H1 (cell line): ENCODE results near the gene CYP4A22. TPM values are rescaled to one million over a fixed set of nuclear protein-coding genes. Genes with fewer than 3 reads are reported as not detected.

Source experiments
- CTCF ChIA-PET: fragments of 300-600 bp; sonication (Branson Sonifier 250); formaldehyde crosslinking; loops from one replicate; lab custom pipeline; 2021; ENCODE audit not compliant: partially characterized antibody; lab: Charles Lee
- POLR2A ChIA-PET: fragments of 300-600 bp; sonication (Branson Sonifier 250); formaldehyde crosslinking; loops from one replicate; lab custom pipeline; 2021; ENCODE audit warnings: inconsistent platforms; ENCODE audit not compliant: partially characterized antibody; lab: Charles Lee
- DNase-seq, 2 experiments: peaks; one replicate each; pipeline versions ENCODE4 v3.0.0 to v3.0.0-alpha.2; 2010 to 2022; ENCODE audit warnings: low spot score in 2 of 2, low read depth in 1 of 2, mixed read lengths in 1 of 2
- FAIRE-seq: peaks from 2 replicates; lab custom pipeline; 2011; peaks lifted over from hg19 to GRCh38; lab: Jason Lieb, UNC
- H2AFZ ChIP-seq: 2 replicates; pipeline ENCODE4 v1.8.1; 2012; ENCODE audit warnings: low read length, inconsistent platforms
- H2AK5ac ChIP-seq: 2 replicates; pipeline ENCODE4 v1.6.1; 2013; ENCODE audit warnings: low read depth, low read length
- H2BK120ac ChIP-seq: replicated peaks from 2 replicates; pipeline ENCODE3; 2013; ENCODE audit warnings: low read depth, low read length, inconsistent platforms
- H2BK12ac ChIP-seq: 2 replicates; pipeline ENCODE4 v1.6.1; 2013; ENCODE audit warnings: low read depth, low read length
- H2BK15ac ChIP-seq: 2 replicates; pipeline ENCODE4 v1.6.1; 2013; ENCODE audit warnings: low read length
- H2BK20ac ChIP-seq: 2 replicates; pipeline ENCODE4 v1.6.1; 2013; ENCODE audit warnings: low read length
- H2BK5ac ChIP-seq: 2 replicates; pipeline ENCODE4 v1.6.1; 2013; ENCODE audit warnings: low read depth, low read length
- H3K14ac ChIP-seq: 2 replicates; pipeline ENCODE4 v1.6.1; 2013; ENCODE audit warnings: inconsistent platforms; ENCODE audit not compliant: insufficient read length
- H3K18ac ChIP-seq: 2 replicates; pipeline ENCODE4 v1.6.1; 2013; ENCODE audit warnings: low read length; ENCODE audit errors: extremely low read depth
- H3K23ac ChIP-seq: 2 replicates; pipeline ENCODE4 v1.6.1; 2013; ENCODE audit warnings: inconsistent platforms; ENCODE audit not compliant: insufficient read length
- H3K23me2 ChIP-seq: 2 replicates; pipeline ENCODE4 v1.6.1; 2013; ENCODE audit warnings: low read depth, low read length
- H3K27ac ChIP-seq: 2 replicates; pipeline ENCODE4 v1.6.1; 2011; ENCODE audit warnings: low read depth, low read length, inconsistent platforms
- H3K27me3 ChIP-seq, 4 experiments: replicated peaks in 1 of 4; 1 replicate in 1 of 4; 2 replicates in 3 of 4; pipeline versions ENCODE4 v1.6.1 to v1.8.1; 2011 to 2013; ENCODE audit warnings: low read length in 3 of 4, mild to moderate bottlenecking in 3 of 4, inconsistent platforms in 2 of 4, mixed read lengths in 2 of 4, moderate library complexity in 1 of 4; ENCODE audit not compliant: control insufficient read depth in 3 of 4, insufficient read depth in 3 of 4; ENCODE audit errors: extremely low read depth in 1 of 4
- H3K36me3 ChIP-seq, 4 experiments: 2 replicates each; pipeline versions ENCODE4 v1.6.1 to v1.8.1; 2011 to 2013; ENCODE audit warnings: mild to moderate bottlenecking in 4 of 4, low read length in 3 of 4, moderate library complexity in 2 of 4, control low read depth in 1 of 4, inconsistent platforms in 1 of 4; ENCODE audit not compliant: insufficient read depth in 4 of 4, control insufficient read depth in 2 of 4
- H3K4ac ChIP-seq: replicated peaks from 2 replicates; pipeline ENCODE3; 2013; ENCODE audit warnings: low read length, low read depth, mixed read lengths, inconsistent platforms; ENCODE audit not compliant: insufficient read length
- H3K4me1 ChIP-seq, 4 experiments: replicated peaks in 1 of 4; 1 replicate in 1 of 4; 2 replicates in 3 of 4; pipeline versions ENCODE4 v1.6.1 to v1.8.1; 2011 to 2013; ENCODE audit warnings: low read length in 3 of 4, inconsistent platforms in 2 of 4, mixed read lengths in 1 of 4; ENCODE audit not compliant: insufficient read depth in 4 of 4, control insufficient read depth in 3 of 4
- H3K4me2 ChIP-seq, 2 experiments: 2 replicates each; pipeline versions ENCODE4 v1.6.1 to v1.8.1; 2011 to 2013; ENCODE audit warnings: low read depth in 2 of 2, low read length in 2 of 2, control low read depth in 1 of 2, inconsistent platforms in 1 of 2, mild to moderate bottlenecking in 1 of 2; ENCODE audit not compliant: insufficient read depth in 1 of 2
- H3K4me3 ChIP-seq, 4 experiments: fragments of 200-600, 300-600 bp in 1 of 4; sonication (generic), shearing (Covaris generic), sonication (Bioruptor Twin) in 1 of 4; 2 replicates each; pipeline versions ENCODE4 v1.5.1 to v1.8.1; 2011 to 2016; ENCODE audit warnings: low read length in 4 of 4, low read depth in 3 of 4, control low read depth in 2 of 4, inconsistent platforms in 2 of 4, mild to moderate bottlenecking in 2 of 4, mixed read lengths in 1 of 4, moderate library complexity in 1 of 4; ENCODE audit not compliant: insufficient read depth in 2 of 4; ENCODE audit errors: extremely low read depth in 1 of 4
- H3K56ac ChIP-seq: replicated peaks from 2 replicates; pipeline ENCODE3; 2013; ENCODE audit warnings: low read depth, mild to moderate bottlenecking, mixed read lengths, low read length, inconsistent platforms; ENCODE audit not compliant: insufficient read length
- H3K79me1 ChIP-seq: 2 replicates; pipeline ENCODE4 v1.6.1; 2013; ENCODE audit warnings: low read depth, low read length, control low read depth
- H3K79me2 ChIP-seq, 2 experiments: 2 replicates each; pipeline versions ENCODE4 v1.6.1 to v1.8.1; 2012 to 2013; ENCODE audit warnings: low read length in 2 of 2, mild to moderate bottlenecking in 2 of 2, inconsistent platforms in 1 of 2; ENCODE audit not compliant: insufficient read depth in 2 of 2, control insufficient read depth in 1 of 2
- H3K9ac ChIP-seq, 4 experiments: replicated peaks in 1 of 4; 1 replicate in 1 of 4; 2 replicates in 3 of 4; pipeline versions ENCODE4 v1.6.1 to v1.8.1; 2011 to 2013; ENCODE audit warnings: low read depth in 3 of 4, low read length in 3 of 4, control low read depth in 2 of 4, mild to moderate bottlenecking in 2 of 4, moderate library complexity in 2 of 4, inconsistent platforms in 1 of 4; ENCODE audit errors: extremely low read depth in 1 of 4
- H3K9me3 ChIP-seq, 2 experiments: 2 replicates each; pipeline versions ENCODE4 v1.6.1 to v1.8.1; 2012 to 2013; ENCODE audit warnings: mild to moderate bottlenecking in 2 of 2, moderate library complexity in 2 of 2, control low read depth in 1 of 2, inconsistent platforms in 1 of 2, low read depth in 1 of 2, low read length in 1 of 2, mixed read lengths in 1 of 2; ENCODE audit not compliant: insufficient read depth in 2 of 2
- H4K20me1 ChIP-seq, 2 experiments: replicated peaks in 1 of 2; 2 replicates each; pipeline versions ENCODE3 to v1.8.1; 2011 to 2013; ENCODE audit warnings: inconsistent platforms in 2 of 2, low read length in 2 of 2, mild to moderate bottlenecking in 1 of 2; ENCODE audit not compliant: insufficient read depth in 2 of 2, control insufficient read depth in 1 of 2
- H4K5ac ChIP-seq: 2 replicates; pipeline ENCODE4 v1.6.1; 2013; ENCODE audit warnings: low read length, low read depth, mixed read lengths, inconsistent platforms; ENCODE audit not compliant: insufficient read length
- H4K8ac ChIP-seq: 2 replicates; pipeline ENCODE4 v1.8.0; 2013; ENCODE audit warnings: mild to moderate bottlenecking, moderate library complexity, low read length, inconsistent platforms; ENCODE audit not compliant: insufficient read depth; ENCODE audit errors: extremely low read depth
- H4K91ac ChIP-seq: replicated peaks from 2 replicates; pipeline ENCODE3; 2013; ENCODE audit warnings: low read length, mixed read lengths, inconsistent platforms; ENCODE audit not compliant: insufficient read length
- WGBS, 2 experiments: shearing (Covaris generic) in 1 of 2; methylation state at CpG; one replicate each; pipeline versions ENCODE4 v1.1.6 to v1.1.7; 2013 to 2015; ENCODE audit warnings: low lambda C conversion rate in 2 of 2, mixed read lengths in 2 of 2, inconsistent platforms in 1 of 2, low coverage in 1 of 2, missing lambda C conversion rate in 1 of 2; ENCODE audit not compliant: insufficient replicate concordance in 2 of 2, insufficient coverage in 1 of 2, insufficient read length in 1 of 2; ENCODE audit errors: extremely low coverage in 1 of 2, missing lambda C conversion rate in 1 of 2; 5-methylcytosine and 5-hydroxymethylcytosine counted together
- polyA plus RNA-seq, 7 experiments: library from polyadenylated mRNA; depleted of rRNA in 3 of 7; stranded (reverse) in 5 of 7; unstranded in 2 of 7; fragments of >200 nt in 5 of 7; fragments of 200-250 nt in 2 of 7; gene quantifications; 1 replicate in 5 of 7; 2 replicates in 1 of 7; 4 replicates in 1 of 7; pipeline versions ENCODE4 v1.2.1 to v1.2.3, GENCODE V29; 2011 to 2013; ENCODE audit warnings: missing spikeins in 2 of 7, mixed read lengths in 2 of 7
- total RNA-seq: library from RNA; stranded (reverse); fragmentation: NEBNext Ultra II Directional; extraction: Animal tissue kit (Norgen Biotek cat#: 25700); gene quantifications from 2 replicates; pipeline ENCODE4 v1.2.1, GENCODE V29; 2021

CYP4A22 gene
- total and polyA plus RNA-seq, 2 of the 8 experiments (the other 6 are each of a cell fraction or from before 2014, with no cell fraction given): not detected

GRCh38 chr1:47198214-47198613 lies 61.0 kb downstream of the CYP4A22 start:
- FAIRE-seq (no peak), DNase-seq (no peak)
- no peak overlapping the region for H3K18ac ChIP-seq
- H3K23me2 ChIP-seq: no peaks in the 10 kb centered on the region
- no peak overlapping the region for H2BK5ac ChIP-seq
- ChIA-PET POLR2A (no interaction called here), CTCF (interaction anchor here (1.2 to 14.2 kb wide), 3 partner anchors 20 to 66 kb away, joined by 3 to 176 read pairs (median 8); no protein-coding TSS in a partner anchor)
- H3K4me1 ChIP-seq: peaks cover 0 to 5% (median 2%) of the 10 kb centered on the region in 4 experiments; a peak in 3 of 7 replicates
- no peak overlapping the region for H3K9ac ChIP-seq
- H3K27me3 ChIP-seq: peaks cover 0 to 22% (median 16%) of the 10 kb centered on the region in 4 experiments; a peak in 3 of 7 replicates
- H3K27ac ChIP-seq: no peak overlapping the region
- H2AK5ac ChIP-seq: no peak overlapping the region
- H3K9me3 ChIP-seq: no peaks in the 10 kb centered on the region
- no peak overlapping the region for H2BK20ac ChIP-seq
- no peak overlapping the region for H4K8ac ChIP-seq
- no peaks in the 10 kb centered on the region for H3K79me2 ChIP-seq
- H2AFZ ChIP-seq: no peak overlapping the region
- no peak overlapping the region for H3K23ac ChIP-seq
- no peak overlapping the region for H3K4ac ChIP-seq
- no peak overlapping the region for H2BK120ac ChIP-seq
- no peak overlapping the region; the same call in 1 of the 2 replicates for H2BK12ac ChIP-seq
- H3K4me3 ChIP-seq: no peak overlapping the region
- H4K91ac ChIP-seq: no peak overlapping the region
- H3K79me1 ChIP-seq: no peaks in the 10 kb centered on the region
- H3K36me3 ChIP-seq: no peaks in the 10 kb centered on the region
- no peaks in the 10 kb centered on the region for H4K20me1 ChIP-seq
- H3K56ac ChIP-seq: no peak overlapping the region
- no peak overlapping the region for H4K5ac ChIP-seq
- H3K14ac ChIP-seq: no peak overlapping the region
- no peak overlapping the region for H3K4me2 ChIP-seq
- 84% methylated on average over 4 of the region's 4 CpGs; no CpG with 5 or more reads in 1 of the 2 experiments for WGBS, 2 experiments
- no peak overlapping the region for H2BK15ac ChIP-seq
